ENCODE results near the gene UBIAD1. TPM values are rescaled to one million over a fixed set of nuclear protein-coding genes. Genes with fewer than 3 reads are reported as not detected.

Gene UBIAD1
- total and polyA plus RNA-seq, 2 of the 13 experiments (the other 11 are each of a cell fraction or from before 2014, with no cell fraction given), result 16.9 to 20.4 TPM

DNA sequence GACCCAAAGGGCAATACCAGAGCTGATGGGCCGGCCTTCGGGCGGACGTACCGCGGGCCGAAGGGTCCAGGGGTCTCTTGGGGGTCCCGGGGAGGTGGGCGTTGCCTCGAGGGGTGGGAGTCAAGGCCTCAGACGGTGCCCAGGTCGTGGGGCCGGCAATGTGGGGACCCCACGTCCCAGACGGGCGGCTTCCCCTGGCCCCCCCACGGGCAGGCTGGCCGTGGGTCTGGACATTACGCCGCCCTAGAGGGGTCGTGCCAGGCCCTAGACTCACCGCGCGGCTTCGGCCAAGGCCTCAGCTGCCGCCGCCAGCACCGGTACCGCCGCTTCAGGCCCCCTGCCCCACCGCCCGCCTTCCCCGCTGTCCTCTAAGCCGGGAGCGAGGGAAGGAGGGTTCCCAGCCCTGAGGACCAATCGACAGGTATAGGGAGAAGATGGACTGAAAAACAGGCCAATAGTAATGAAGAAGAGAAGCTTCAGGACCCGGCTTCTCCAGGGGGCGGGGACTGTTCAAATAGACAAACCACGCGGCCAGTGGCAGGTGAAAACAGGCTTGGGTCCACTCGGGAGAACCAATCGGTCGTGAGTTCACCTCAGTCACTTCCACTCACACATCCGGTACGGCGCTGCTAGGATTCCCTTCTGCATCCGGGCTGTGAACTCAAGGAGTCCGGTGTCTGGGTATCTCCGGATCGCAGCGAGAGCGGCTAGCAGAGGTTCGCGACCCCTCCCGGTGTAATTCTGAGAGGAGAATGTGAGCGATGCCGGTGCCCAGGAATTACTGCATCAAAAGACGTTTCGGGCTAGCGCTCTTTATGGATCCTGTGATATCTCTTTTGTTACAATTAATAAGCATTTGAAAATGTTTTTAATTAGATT is 10.6 kb upstream of the UBIAD1 start, which contains the start of gene MTOR (continued):
- TF ChIP-seq PRMT3 (CRISPR knock-in tag; IDR thresholded peaks at IDR 0.05; ENCODE audit: borderline replicate concordance, low read depth) (no peak), KLF9 (CRISPR knock-in tag; IDR thresholded peaks at IDR 0.05; ENCODE audit: low read depth) (0 out of 2 replicates have a peak, but pooled peaks have one; percentile 68), ZNF883 (CRISPR knock-in tag; IDR thresholded peaks at IDR 0.05; ENCODE audit: not compliant biosample characterization) (peak; percentile 52), DPF2 (CRISPR knock-in tag; IDR thresholded peaks at IDR 0.05; ENCODE audit: borderline replicate concordance, low read depth) (no peak), ZFP36L2 (CRISPR knock-in tag; IDR thresholded peaks at IDR 0.05) (no peak), ZNF780A (CRISPR knock-in tag; IDR thresholded peaks at IDR 0.05) (no peak), KAT8 (CRISPR knock-in tag; IDR thresholded peaks at IDR 0.05) (peak; percentile 97), ZC3H4 (CRISPR knock-in tag; IDR thresholded peaks at IDR 0.05; ENCODE audit: borderline replicate concordance) (no peak), KLF11 (CRISPR knock-in tag; IDR thresholded peaks at IDR 0.05) (peak; percentile 53; the same call in 1 of the 2 replicates)
- TF ChIP-seq, protein P1, sequence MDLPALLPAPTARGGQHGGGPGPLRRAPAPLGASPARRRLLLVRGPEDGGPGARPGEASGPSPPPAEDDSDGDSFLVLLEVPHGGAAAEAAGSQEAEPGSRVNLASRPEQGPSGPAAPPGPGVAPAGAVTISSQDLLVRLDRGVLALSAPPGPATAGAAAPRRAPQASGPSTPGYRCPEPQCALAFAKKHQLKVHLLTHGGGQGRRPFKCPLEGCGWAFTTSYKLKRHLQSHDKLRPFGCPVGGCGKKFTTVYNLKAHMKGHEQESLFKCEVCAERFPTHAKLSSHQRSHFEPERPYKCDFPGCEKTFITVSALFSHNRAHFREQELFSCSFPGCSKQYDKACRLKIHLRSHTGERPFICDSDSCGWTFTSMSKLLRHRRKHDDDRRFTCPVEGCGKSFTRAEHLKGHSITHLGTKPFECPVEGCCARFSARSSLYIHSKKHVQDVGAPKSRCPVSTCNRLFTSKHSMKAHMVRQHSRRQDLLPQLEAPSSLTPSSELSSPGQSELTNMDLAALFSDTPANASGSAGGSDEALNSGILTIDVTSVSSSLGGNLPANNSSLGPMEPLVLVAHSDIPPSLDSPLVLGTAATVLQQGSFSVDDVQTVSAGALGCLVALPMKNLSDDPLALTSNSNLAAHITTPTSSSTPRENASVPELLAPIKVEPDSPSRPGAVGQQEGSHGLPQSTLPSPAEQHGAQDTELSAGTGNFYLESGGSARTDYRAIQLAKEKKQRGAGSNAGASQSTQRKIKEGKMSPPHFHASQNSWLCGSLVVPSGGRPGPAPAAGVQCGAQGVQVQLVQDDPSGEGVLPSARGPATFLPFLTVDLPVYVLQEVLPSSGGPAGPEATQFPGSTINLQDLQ (CRISPR knock-in tag; IDR thresholded peaks at IDR 0.05), result no peak
- TF ChIP-seq, protein P2, sequence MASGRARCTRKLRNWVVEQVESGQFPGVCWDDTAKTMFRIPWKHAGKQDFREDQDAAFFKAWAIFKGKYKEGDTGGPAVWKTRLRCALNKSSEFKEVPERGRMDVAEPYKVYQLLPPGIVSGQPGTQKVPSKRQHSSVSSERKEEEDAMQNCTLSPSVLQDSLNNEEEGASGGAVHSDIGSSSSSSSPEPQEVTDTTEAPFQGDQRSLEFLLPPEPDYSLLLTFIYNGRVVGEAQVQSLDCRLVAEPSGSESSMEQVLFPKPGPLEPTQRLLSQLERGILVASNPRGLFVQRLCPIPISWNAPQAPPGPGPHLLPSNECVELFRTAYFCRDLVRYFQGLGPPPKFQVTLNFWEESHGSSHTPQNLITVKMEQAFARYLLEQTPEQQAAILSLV (CRISPR knock-in tag; IDR thresholded peaks at IDR 0.05; ENCODE audit: borderline replicate concordance), result 0 out of 2 replicates have a peak, but pooled peaks have one; percentile 70
- TF ChIP-seq, protein P3, sequence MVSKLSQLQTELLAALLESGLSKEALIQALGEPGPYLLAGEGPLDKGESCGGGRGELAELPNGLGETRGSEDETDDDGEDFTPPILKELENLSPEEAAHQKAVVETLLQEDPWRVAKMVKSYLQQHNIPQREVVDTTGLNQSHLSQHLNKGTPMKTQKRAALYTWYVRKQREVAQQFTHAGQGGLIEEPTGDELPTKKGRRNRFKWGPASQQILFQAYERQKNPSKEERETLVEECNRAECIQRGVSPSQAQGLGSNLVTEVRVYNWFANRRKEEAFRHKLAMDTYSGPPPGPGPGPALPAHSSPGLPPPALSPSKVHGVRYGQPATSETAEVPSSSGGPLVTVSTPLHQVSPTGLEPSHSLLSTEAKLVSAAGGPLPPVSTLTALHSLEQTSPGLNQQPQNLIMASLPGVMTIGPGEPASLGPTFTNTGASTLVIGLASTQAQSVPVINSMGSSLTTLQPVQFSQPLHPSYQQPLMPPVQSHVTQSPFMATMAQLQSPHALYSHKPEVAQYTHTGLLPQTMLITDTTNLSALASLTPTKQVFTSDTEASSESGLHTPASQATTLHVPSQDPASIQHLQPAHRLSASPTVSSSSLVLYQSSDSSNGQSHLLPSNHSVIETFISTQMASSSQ (IDR thresholded peaks at IDR 0.05; ENCODE audit: low read depth), result no peak
- TF ChIP-seq, protein P3 (CRISPR knock-in tag; IDR thresholded peaks at IDR 0.05; ENCODE audit: borderline replicate concordance), result no peak
- TF ChIP-seq, protein P4, sequence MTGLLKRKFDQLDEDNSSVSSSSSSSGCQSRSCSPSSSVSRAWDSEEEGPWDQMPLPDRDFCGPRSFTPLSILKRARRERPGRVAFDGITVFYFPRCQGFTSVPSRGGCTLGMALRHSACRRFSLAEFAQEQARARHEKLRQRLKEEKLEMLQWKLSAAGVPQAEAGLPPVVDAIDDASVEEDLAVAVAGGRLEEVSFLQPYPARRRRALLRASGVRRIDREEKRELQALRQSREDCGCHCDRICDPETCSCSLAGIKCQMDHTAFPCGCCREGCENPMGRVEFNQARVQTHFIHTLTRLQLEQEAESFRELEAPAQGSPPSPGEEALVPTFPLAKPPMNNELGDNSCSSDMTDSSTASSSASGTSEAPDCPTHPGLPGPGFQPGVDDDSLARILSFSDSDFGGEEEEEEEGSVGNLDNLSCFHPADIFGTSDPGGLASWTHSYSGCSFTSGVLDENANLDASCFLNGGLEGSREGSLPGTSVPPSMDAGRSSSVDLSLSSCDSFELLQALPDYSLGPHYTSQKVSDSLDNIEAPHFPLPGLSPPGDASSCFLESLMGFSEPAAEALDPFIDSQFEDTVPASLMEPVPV (CRISPR knock-in tag; IDR thresholded peaks at IDR 0.05), result no peak
- TF ChIP-seq, protein P5, sequence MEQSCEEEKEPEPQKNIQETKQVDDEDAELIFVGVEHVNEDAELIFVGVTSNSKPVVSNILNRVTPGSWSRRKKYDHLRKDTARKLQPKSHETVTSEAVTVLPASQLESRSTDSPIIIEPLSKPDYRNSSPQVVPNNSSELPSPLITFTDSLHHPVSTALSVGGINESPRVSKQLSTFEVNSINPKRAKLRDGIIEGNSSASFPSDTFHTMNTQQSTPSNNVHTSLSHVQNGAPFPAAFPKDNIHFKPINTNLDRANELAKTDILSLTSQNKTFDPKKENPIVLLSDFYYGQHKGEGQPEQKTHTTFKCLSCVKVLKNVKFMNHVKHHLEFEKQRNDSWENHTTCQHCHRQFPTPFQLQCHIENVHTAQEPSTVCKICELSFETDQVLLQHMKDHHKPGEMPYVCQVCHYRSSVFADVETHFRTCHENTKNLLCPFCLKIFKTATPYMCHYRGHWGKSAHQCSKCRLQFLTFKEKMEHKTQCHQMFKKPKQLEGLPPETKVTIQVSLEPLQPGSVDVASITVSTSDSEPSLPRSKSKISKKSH (CRISPR knock-in tag; IDR thresholded peaks at IDR 0.05; ENCODE audit: borderline replicate concordance), result no peak

Data from HepG2 (cell line).